DMS53 treated with DMSO at 0.1 percent for 48 hours (cell line): Measurements from ENCODE around the gene TTC16.

ENCODE experiments used
- DNase-seq: peaks from one replicate; lab custom pipeline; 2025; ENCODE audit not compliant: unreplicated experiment; lab: John Stamatoyannopoulos, UW

TTC16 gene

GRCh38 chr9:127715470-127716337, at the start of gene TTC16, which contains the start of gene PTRH1:
TTC16 (plus strand) TSS chr9:127716079; CDS start chr9:127716146, 67 bp downstream.
PTRH1 (minus strand) TSS chr9:127715663; CDS start chr9:127715639, 24 bp downstream.
- DNase-seq, result peak; percentile 90

- DNase-seq, result no peak
Measured at GRCh38 chr9:127667127-127667844, 48.6 kb upstream of the TTC16 start.

GRCh38 chr9:127667906-127668305, 48.0 kb upstream of the TTC16 start:
- no peak for DNase-seq

GRCh38 chr9:127673234-127673633, 42.6 kb upstream of the TTC16 start:
- no peak for DNase-seq

- no peak for DNase-seq
Measured at GRCh38 chr9:127676638-127677037, 39.2 kb upstream of the TTC16 start.

GRCh38 chr9:127679506-127679905, 36.4 kb upstream of the TTC16 start:
- DNase-seq, result no peak

- DNase-seq, result no peak
Measured at GRCh38 chr9:127680226-127680625, 35.7 kb upstream of the TTC16 start.

GRCh38 chr9:127680846-127681245, 35.0 kb upstream of the TTC16 start:
- DNase-seq, result no peak

- no peak for DNase-seq
Measured at GRCh38 chr9:127682351-127683136, 33.3 kb upstream of the TTC16 start.

- DNase-seq, result no peak
Measured at GRCh38 chr9:127683723-127684122, 32.2 kb upstream of the TTC16 start.

GRCh38 chr9:127684576-127684975, 31.3 kb upstream of the TTC16 start:
- DNase-seq, result no peak

- no peak for DNase-seq
Measured at GRCh38 chr9:127686461-127687393, 29.2 kb upstream of the TTC16 start.

- DNase-seq, result no peak
Measured at GRCh38 chr9:127689329-127690000, 26.4 kb upstream of the TTC16 start.

- DNase-seq, result no peak
Measured at GRCh38 chr9:127690735-127691134, 25.1 kb upstream of the TTC16 start.

- no peak for DNase-seq
Measured at GRCh38 chr9:127692071-127692470, 23.8 kb upstream of the TTC16 start.

- DNase-seq, result no peak
Measured at GRCh38 chr9:127693143-127693542, 22.7 kb upstream of the TTC16 start.

- DNase-seq, result no peak
Measured at GRCh38 chr9:127693697-127694096, 22.2 kb upstream of the TTC16 start.

- DNase-seq, result no peak
Measured at GRCh38 chr9:127694890-127695720, 20.8 kb upstream of the TTC16 start.

- no peak for DNase-seq
Measured at GRCh38 chr9:127697575-127697974, 18.3 kb upstream of the TTC16 start.
